Parathyroid adenoma (tissue), 2 donors: Measurements from ENCODE around the gene CDC42EP1.
"Not testable (repeated sequence)": the region's sequence is repeated elsewhere in the genome, so short reads cannot be mapped to it uniquely, and the experiment has no call there.

Experiments
- H2AFZ ChIP-seq: fragments of 300-600 bp; sonication (generic); one replicate; pipeline ENCODE4 v1.7.0; 2017; ENCODE audit warnings: antibody characterized with exemption, mild to moderate bottlenecking
- H3K27ac ChIP-seq: fragments of 300-600 bp; sonication (generic); one replicate; pipeline ENCODE4 v1.7.0; 2017
- H3K27me3 ChIP-seq: fragments of 300-600 bp; sonication (generic); one replicate; pipeline ENCODE4 v1.7.0; 2017; ENCODE audit warnings: low read length; ENCODE audit not compliant: control insufficient read depth, insufficient read depth
- H3K36me3 ChIP-seq: fragments of 300-600 bp; sonication (generic); one replicate; pipeline ENCODE4 v1.7.0; 2017; ENCODE audit warnings: low read length; ENCODE audit not compliant: control insufficient read depth, insufficient read depth
- H3K4me1 ChIP-seq: fragments of 300-600 bp; sonication (generic); one replicate; pipeline ENCODE4 v1.7.0; 2017; ENCODE audit warnings: control low read depth
- H3K4me2 ChIP-seq: fragments of 300-600 bp; sonication (generic); one replicate; pipeline ENCODE4 v1.7.0; 2017; ENCODE audit warnings: low read length
- H3K4me3 ChIP-seq: fragments of 300-600 bp; sonication (generic); one replicate; pipeline ENCODE4 v1.7.0; 2017; ENCODE audit warnings: low read depth, low read length
- H3K79me2 ChIP-seq: fragments of 300-600 bp; sonication (generic); one replicate; pipeline ENCODE4 v1.7.0; 2017; ENCODE audit warnings: control low read depth
- H3K9ac ChIP-seq: fragments of 300-600 bp; sonication (generic); one replicate; pipeline ENCODE4 v1.7.0; 2017; ENCODE audit warnings: mild to moderate bottlenecking
- H3K9me3 ChIP-seq: fragments of 300-600 bp; sonication (generic); one replicate; pipeline ENCODE4 v1.7.0; 2017; ENCODE audit warnings: low read length; ENCODE audit not compliant: control insufficient read depth
- TF ChIP-seq, protein P1 (sequence below): fragments of 300-600 bp; sonication (generic); IDR thresholded peaks from one replicate; pipeline ENCODE4 v1.7.0; 2017; ENCODE audit warnings: antibody characterized with exemption, mild to moderate bottlenecking
- donor health status: primary hyperparathyroidism.

The CDC42EP1 gene

DNA sequence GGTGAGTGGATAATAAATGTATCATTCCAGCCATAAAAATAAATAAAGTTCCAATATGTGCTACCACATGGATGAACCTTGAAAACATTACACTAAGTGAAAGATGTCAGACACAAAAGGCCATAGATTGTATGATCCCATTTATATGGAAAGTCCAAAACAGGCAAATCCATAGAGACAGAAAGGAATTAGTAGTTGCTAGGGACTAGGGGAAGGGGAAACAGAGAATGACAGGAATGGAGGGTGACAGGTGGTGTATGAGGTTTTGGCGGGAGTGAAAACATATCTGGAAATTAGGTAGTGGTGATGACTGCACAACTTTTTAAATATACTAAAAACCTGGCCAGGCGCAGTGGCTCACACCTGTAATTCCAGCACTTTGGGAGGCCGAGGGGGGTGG, 25.8 kb upstream of the CDC42EP1 start:
- Histone ChIP-seq H3K4me2 (no peak overlapping the region), H3K27ac (no peak overlapping the region), H2AFZ (no peak overlapping the region), H3K9me3 (no peaks in the 10 kb centered on the region), H3K36me3 (no peaks in the 10 kb centered on the region), H3K27me3 (no peaks in the 10 kb centered on the region), H3K79me2 (no peaks in the 10 kb centered on the region), H3K4me1 (peaks cover 2% of the 10 kb centered on the region), H3K4me3 (no peak overlapping the region), H3K9ac (no peak overlapping the region)
- TF ChIP-seq, protein P1, sequence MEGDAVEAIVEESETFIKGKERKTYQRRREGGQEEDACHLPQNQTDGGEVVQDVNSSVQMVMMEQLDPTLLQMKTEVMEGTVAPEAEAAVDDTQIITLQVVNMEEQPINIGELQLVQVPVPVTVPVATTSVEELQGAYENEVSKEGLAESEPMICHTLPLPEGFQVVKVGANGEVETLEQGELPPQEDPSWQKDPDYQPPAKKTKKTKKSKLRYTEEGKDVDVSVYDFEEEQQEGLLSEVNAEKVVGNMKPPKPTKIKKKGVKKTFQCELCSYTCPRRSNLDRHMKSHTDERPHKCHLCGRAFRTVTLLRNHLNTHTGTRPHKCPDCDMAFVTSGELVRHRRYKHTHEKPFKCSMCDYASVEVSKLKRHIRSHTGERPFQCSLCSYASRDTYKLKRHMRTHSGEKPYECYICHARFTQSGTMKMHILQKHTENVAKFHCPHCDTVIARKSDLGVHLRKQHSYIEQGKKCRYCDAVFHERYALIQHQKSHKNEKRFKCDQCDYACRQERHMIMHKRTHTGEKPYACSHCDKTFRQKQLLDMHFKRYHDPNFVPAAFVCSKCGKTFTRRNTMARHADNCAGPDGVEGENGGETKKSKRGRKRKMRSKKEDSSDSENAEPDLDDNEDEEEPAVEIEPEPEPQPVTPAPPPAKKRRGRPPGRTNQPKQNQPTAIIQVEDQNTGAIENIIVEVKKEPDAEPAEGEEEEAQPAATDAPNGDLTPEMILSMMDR, result no peak

DNA sequence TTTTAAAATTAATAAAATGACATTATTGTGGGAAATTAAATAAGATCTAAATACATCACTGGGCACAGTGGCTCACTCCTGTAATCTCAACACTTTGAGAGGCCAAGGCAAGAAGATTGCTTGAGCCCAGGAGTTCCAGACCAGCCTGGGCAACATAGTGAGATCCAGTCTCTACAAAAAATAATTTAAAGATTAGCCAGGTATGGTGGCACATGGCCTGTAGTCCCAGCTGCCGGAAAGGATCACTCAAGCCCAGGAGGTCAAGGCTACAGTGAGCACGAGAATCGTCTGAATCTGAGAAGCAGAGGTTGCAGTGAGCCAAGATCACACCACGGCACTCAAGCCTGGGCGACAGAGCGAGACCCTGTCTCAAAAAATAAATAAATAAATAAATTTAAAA, 25.1 kb upstream of the CDC42EP1 start:
- no peak overlapping the region for H3K9ac ChIP-seq
- TF ChIP-seq, protein P1, result no peak

DNA sequence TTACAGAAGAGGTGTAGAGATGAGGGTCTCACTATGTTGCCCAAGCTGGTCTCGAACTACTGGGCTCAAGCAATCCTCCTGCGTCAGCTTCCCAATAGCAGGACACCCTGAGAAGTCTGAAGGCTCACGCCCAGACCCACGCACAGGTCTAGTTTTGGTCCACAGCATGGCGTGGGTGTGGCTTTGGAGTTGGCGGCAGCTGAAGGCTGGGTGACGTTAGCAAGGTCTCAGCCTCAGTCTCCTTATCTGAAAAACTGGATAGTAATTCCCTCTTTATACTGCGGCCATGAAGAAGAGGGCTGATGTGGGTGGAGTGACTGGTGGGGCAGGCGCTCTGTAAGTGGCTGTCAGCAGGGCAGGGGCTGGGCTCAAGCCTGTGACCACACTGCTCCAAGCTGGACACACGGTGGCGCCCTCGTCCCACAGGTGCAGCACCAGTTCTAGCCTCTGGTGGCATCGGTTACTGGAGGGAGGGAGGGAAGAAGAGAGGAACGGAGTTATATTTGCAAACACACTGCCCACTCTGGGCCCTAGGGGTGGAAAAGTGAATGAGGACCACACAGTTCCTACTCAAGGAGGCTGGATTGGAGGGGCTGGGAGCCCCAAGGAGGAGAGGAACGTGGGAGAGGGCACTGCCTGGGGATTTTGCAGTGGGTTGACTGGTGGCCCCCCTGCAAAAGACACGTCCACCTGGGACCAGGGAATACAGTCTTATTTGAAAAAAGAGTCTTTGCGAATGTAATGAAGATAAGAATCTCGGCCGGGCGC, 21.5 kb upstream of the CDC42EP1 start:
- Histone ChIP-seq H3K4me2 (peak overlapping the region; percentile 59), H2AFZ (peak overlapping the region; percentile 70), H3K4me1 (peaks cover 2% of the 10 kb centered on the region), H3K79me2 (no peaks in the 10 kb centered on the region), H3K9ac (no peak overlapping the region), H3K4me3 (no peak overlapping the region), H3K27ac (no peak overlapping the region), H3K9me3 (no peaks in the 10 kb centered on the region), H3K36me3 (no peaks in the 10 kb centered on the region), H3K27me3 (no peaks in the 10 kb centered on the region)
- TF ChIP-seq, protein P1, result peak; percentile 83

More for the DNA sequence above, 25.1 kb upstream of the CDC42EP1 start:
- Histone ChIP-seq H3K27ac (no peak overlapping the region), H3K4me1 (peaks cover 2% of the 10 kb centered on the region), H3K4me3 (no peak overlapping the region), H3K79me2 (no peaks in the 10 kb centered on the region), H3K4me2 (no peak overlapping the region), H3K9me3 (no peaks in the 10 kb centered on the region), H3K36me3 (no peaks in the 10 kb centered on the region), H3K27me3 (no peaks in the 10 kb centered on the region), H2AFZ (no peak overlapping the region)

DNA sequence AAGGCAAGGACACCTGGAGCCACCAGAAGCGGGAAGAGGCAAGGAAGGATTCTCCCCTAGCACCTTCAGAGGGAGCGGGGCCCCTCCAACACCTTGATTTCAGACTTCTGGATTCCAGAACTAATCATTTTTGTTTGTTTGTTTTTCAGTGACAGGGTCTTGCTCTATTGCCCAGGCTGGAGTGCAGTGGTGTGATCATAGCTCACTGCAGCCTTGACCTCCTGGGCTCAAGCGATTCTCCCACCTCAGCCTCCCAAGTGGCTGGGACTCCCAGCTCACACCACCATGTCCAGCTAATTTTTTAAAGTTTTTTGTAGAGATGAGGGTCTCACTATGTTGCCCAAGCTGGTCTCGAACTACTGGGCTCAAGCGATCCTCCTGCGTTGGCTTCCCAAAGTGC, 20.5 kb upstream of the CDC42EP1 start:
- H3K9ac ChIP-seq, H3K36me3 ChIP-seq, H3K4me1 ChIP-seq, H3K9me3 ChIP-seq, H3K4me2 ChIP-seq, H3K27ac ChIP-seq, H2AFZ ChIP-seq, H3K27me3 ChIP-seq, H3K79me2 ChIP-seq, H3K4me3 ChIP-seq: not testable (repeated sequence)

DNA sequence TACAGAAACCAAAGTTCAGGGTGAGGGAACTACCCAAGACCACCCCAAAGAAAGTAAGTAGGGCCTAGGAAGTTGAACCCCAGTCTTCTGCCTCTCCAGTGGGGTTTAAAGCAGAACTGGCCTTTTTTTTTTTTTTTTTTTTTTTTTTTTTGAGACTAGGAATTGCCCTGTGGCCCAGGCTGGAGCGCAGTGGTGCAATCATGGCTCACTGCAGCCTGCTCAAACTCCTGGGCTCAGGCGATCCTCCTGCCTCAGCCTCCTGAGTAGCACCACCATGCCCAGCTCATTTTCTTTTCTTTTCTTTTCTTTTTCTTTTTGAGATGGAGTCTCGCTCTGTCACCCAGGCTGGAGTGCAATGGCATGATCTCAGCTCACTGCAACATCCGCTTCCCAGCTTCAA, 17.9 kb upstream of the CDC42EP1 start:
- H3K27ac ChIP-seq, H3K9ac ChIP-seq, H3K4me2 ChIP-seq, H3K79me2 ChIP-seq, H3K9me3 ChIP-seq, H3K4me1 ChIP-seq, H2AFZ ChIP-seq, H3K4me3 ChIP-seq, H3K36me3 ChIP-seq, H3K27me3 ChIP-seq: not testable (repeated sequence)

DNA sequence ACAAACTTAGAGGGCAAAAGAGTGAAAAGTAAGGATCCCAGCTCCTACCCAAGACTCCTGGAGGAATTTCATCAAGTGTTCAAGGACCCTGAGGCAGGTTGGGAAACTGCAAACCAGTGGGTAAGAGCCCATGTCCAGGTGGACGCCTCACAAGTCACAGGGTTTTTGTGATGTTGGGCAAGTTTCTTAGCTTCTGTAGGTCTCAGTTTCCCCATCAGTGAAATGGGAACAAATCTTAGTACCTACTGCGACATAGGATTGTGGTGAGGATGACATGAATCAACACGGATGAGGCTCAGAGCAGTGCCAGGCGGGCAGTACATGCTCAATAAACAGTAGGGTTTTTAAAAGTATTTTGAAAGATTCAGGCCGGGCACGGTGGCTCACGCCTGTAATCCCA, 17.3 kb upstream of the CDC42EP1 start:
- TF ChIP-seq, protein P1, result no peak
- Histone ChIP-seq H3K4me1 (peaks cover 9% of the 10 kb centered on the region), H3K27ac (no peak overlapping the region)

More for the DNA sequence above, 17.3 kb upstream of the CDC42EP1 start:
- H3K27me3 ChIP-seq, result no peaks in the 10 kb centered on the region
- H3K4me3 ChIP-seq, result no peak overlapping the region
- no peaks in the 10 kb centered on the region for H3K79me2 ChIP-seq
- H3K4me2 ChIP-seq, result no peak overlapping the region
- no peak overlapping the region for H3K9ac ChIP-seq
- no peak overlapping the region for H2AFZ ChIP-seq
- no peaks in the 10 kb centered on the region for H3K36me3 ChIP-seq
- H3K9me3 ChIP-seq, result no peaks in the 10 kb centered on the region
